Stimulated activated CD4-positive, alpha-beta T cell treated with anti-CD3 and anti-CD28 coated beads, Interleukin-12 subunit alpha, Interleukin-12 subunit beta, amount 100 ng/mL, for 48 hours (primary cell): ENCODE measurements around the gene SDK1.
A peak's percentile ranks its signal among the peaks of the same experiment; 100 is the strongest.

Experiments used
- DNase-seq, 3 donors: peaks; one replicate each; pipeline ENCODE4 v3.0.0-alpha.2; 2020; ENCODE audit warnings: low read depth in 2 of 3, low spot score in 1 of 3

Gene SDK1

GRCh38 chr7:3866277-3866676 is 565.2 kb downstream of the SDK1 start:
- DNase-seq = no peak

DNA sequence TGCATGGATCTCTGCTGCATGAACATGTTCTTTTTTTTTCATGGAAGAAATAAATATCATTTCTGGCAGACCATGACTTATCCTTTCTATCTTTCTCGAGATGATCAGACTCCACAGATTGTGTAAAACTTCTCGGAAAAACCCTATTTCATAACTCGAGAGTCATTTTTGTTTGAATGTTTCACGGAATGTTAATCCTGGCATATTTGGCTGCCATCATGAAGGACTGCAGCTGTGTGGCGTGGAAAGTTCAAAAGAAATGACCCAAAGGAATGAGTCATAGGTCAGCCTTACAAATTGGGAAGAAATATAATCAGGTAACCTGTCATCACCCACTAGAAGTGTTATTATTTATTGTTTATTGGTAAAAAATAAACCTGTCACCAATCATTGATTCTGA is 566.8 kb downstream of the SDK1 start:
- DNase-seq = no peak

DNA sequence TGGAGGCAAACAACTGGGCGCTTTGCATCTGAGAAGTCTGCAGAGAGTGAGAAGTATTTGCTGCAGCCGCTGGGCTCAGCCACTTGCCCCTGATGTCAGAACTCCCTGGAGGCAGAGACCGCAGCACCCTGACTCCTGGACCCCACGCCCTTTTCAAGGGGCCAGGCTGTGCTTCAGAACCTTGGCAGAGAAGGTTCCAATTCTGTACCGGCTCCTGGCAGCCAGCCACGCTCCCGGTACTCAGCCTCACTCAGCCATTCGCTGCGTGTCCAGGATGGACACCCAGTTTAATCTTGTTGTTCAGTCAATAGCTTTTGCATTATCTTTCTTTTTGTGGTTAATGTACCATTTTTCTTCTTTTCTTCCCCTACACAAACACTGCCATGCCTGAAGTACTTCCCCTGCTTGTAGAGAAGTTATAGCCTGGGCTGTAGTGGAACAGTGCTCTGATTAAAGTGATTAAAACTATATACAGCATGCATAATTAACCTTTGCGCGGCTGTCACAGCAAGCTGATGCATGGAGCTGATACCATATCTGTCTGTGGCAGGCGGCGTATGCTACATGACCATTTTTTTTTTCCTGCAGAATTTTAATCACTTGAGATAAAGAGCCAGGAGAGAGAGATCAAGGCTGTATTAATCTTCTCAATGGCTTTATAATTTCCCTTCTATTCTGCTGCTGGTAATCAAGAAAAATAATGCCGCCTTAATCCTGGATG is 578.5 kb downstream of the SDK1 start:
- no peak for DNase-seq

DNA sequence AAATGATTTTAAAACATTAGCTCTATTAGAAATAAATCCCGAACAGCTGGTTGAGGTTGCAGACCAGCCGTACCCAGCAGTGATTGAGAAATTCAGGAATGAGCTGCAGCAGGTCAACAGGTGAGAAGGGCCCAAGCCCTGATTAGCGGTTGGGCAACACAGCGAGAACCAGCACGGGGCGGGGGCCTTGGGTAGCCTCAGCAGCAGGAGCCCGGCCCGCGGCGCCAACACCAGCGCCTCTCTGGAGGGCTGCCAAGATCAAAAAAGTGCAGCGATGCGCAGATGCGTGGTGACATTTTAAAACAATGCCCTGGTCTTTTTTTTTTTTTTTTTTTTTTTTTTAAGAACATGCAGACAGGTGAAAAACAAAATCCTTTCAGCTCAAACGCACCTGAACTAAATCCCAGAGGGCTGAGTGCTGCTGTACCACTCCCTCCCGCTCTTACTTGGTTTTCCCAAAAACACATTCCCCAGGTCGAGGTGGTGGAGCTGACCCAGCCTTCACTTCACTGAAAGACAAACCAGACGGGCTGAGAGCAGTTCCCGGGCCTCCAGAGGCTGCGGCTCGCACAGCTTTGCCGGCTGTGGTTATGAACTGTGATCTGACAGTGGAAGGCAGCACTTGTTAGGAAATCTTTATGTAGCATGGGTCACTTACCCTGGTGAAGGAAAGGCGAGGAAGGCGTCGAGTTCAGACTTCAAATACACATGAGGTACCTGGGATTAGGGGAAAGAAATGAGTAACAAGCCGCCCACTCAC is 579.4 kb downstream of the SDK1 start:
- no peak for DNase-seq

- no peak for DNase-seq
These were observed 581.7 kb downstream of the SDK1 start for GRCh38 chr7:3882782-3883181.

DNA sequence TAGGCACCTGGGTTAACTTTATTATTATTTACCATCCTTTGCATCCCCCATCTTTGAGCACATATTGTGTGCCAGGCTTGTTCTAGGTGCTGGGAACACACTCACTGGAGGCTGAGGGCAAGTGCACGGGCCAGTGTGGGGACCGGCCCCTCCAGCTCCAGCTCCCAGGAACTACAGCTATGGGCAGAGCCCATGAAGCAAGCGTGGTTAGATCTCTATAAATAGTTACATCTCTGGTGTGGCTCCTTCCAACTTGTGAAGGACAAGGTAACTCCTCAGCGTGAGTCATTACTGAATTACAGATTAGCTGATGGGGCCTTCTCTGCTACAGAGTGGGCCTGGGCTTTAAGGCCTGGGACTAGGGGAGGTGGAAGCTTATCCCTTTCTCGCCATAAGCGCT is 583.5 kb downstream of the SDK1 start:
- DNase-seq = no peak

DNA sequence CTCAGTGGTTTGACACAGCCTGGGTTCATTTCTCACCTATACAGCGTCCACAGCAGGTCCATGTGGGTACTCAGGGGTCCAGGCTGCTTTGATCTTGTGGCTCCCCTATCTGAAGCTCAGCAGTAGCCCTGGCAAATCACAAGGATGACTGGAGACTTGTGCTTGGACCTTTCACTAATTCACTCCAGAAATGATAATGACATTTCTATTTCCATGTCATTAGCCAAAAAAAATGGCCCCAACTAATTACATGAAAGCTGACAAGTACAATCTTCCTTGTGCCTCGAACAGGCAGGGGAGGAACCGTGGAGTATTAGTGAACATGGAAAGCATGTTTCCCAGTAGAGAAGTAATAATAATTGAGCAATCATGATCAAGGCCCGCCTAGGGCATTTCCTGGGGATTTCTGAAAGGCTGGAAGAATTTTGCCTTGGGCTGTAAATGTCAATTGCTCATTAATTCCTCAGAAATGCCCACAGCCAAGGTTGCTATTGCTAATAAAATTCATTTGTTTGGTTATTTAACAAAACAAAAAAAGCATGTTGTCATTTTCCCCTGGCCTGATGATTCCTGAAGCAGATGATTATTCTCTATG is 586.1 kb downstream of the SDK1 start:
- no peak for DNase-seq

GRCh38 chr7:3888096-3888495 is 587.0 kb downstream of the SDK1 start:
- no peak for DNase-seq

DNA sequence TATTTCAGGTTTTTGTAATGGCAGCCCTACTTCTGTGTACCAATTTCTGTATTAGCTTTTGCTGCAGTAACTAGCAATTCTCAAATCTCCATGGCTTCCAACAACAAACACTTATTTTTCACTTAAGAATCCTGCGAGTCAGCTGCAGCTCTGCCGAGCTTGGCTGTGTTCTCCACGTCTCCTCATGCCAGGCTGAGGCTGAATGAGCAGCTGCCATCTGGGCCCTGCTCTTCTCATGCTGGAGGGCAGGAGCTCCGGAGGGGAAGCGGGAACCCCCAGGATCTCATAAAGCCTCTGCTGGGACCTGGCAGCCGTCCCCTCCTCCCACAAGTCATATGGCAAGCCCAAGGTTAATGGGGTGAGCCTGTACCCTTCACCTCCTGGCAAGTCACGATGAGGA is 591.1 kb downstream of the SDK1 start:
- no peak for DNase-seq

DNA sequence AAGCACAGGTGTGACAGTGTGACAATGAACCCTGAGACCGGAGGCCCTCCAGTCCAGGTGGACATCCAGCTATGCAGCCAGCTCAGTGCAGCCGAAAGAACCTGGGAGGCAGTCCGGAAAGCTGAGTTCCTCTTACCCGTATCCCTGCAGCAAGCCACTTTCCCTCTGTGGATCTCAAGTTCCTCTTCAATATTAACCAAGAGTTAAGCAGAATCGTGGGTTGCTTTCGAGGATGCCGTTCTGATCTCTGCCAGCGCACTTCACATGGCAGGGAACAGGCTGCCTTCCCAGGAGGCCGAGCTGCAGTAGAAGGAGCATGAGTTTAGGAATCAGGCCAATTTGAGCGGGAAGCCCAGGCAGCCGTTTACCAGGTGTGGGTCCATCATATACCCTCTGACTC is 591.6 kb downstream of the SDK1 start:
- DNase-seq = no peak

DNA sequence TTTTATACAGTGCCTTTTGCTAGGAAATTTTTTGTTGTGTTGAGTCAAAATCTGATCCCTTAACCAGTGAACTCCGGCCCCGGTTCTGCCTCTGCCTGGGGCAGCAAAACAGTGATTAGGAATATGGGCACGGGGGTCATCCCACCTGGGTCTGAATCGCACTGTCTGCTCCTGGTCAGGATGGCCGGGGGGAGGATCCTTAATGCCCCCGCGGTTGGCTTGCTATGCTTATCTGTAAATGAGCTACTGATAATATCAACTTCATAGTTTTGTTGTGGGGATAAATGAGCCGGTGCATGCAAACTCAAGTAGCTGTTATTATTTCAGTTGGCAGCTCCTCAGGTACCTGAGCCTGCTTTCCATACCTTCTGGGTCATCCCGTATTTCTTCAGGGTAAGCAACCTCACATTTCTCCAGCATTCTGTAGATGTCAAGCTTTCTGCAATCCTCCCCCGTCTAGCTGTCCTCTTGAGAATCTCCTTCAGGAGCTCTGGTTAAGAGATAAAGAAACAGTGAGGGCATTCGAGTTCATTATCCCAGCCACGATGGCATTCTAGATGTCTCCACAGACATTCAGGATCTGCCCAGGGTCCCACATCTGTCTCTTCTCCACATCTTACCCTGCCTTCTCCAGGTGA is 592.2 kb downstream of the SDK1 start:
- DNase-seq = no peak

DNA sequence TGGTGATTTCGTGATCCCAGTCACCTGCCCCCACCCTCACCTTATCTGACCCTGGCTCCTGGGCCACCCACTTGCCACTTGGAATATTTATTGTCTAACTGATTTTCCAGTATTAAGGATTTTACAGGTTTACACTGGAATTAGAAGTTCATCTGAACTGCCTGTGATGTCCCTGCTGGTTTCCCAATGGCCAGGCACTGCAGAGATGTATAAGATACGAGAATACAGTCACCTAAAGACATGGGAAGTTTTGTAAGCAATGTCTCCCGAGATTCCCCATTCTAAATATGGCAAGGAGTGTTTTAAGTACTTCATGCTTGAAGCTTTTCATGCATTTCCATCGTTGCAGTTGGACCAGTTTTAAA is 592.7 kb downstream of the SDK1 start:
- no peak for DNase-seq

DNA sequence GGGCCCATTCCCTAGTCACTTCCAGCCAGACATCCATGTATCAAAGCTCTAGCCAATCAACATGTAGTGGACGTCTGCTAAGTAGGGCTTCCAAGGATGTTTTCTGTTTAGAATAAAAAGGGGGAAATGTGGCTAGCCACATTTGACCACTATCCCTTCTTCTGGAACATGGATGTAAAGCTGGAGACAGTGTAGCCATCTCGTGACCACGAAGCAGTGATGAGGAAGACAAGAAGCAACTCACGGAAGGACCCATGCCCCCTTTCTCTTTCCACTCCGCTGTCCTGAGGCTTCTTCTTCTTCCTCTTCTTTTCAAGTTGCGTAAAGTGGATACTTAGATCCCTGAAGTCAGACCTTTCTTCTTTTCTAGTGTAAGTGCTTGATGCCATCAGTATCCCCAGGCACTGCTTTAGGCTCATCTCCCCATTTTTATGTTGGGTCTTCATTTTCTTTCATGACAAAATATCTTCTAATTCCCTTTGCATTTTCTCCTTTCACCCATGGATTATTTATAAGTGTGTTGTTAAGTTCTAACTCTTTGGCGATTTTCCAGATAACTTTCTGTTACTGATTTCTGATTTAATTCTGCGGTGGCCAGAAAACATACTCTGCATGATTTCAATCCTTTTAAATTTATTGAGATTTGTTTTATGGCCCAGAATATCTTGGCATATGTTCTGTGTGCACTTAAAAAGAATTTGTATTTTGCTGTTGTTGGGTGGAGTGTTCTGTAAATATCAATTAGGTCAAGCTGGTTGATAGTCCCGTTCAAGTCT is 594.5 kb downstream of the SDK1 start:
- no peak for DNase-seq

DNA sequence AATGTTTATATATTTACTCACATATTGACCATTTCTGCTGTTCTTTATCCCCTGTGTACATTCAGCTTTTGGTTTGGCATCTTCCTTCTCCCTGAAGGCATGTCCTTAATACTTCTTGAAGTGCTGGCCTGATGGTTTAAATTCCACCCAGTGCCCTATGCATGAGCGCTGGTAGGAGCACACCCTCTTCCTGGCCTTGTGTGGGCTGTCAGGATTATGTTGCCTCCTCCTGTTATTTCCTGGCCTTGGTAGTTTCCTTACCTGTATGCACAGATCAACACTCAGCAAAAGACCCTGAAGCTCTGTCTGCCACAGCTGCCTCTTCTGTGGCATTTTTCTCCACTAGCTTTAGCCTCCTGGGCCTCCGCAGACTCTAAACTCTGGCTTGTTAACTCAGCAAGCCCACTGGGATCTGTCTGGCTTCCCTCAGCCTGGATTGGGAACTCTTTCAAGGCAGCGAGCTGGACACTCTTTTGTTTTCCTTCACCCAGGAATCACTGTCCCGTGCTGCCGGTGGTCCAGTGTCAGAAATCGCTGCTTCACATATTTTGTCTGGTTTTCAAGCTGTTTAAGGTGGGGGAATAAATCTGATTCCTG is 595.2 kb downstream of the SDK1 start:
- no peak for DNase-seq

DNA sequence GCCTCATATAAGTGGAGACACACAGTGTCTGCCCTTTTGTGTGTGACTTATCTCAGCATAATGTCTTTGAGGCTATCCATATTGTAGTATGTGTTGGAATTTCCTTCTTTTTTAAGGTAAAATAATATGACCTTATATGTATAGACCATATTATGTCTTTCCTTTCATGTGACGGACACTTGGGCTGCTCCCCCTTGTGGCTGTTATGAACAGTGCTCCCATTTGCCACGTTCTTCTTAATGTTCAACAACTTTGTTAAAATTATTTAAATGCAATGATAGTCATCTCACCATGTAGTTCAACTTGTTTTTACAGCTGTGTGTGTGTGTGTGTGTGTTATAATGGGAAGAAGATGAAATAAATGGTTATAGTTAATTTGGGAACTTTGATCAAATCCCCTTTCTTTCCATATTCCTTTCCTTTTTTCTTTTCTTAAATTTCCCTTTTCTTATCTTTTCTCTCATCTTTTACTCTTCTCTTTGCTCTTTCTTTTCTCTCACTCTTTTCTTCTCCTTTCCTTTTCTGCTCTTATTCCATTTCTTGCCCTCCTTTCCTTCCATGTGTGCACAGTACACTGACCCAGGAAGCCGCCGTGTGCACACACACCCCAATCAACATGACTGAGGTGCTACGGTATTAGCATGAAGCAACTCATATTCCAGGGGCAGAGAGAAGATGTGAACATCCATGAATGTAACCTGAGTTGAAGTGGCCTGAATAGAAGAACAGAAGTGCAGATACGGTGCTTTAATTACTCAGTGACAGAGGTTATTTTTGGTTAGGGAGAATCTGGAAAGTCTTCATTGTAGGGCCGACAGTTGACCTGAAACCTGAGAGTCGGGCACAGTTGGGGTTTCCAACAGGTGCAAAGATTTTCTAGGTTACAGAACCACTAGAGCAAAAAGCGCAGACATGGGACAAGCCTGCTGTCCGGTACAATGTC is 596.6 kb downstream of the SDK1 start:
- DNase-seq = peak; percentile 22 to 45 (median 34)

DNA sequence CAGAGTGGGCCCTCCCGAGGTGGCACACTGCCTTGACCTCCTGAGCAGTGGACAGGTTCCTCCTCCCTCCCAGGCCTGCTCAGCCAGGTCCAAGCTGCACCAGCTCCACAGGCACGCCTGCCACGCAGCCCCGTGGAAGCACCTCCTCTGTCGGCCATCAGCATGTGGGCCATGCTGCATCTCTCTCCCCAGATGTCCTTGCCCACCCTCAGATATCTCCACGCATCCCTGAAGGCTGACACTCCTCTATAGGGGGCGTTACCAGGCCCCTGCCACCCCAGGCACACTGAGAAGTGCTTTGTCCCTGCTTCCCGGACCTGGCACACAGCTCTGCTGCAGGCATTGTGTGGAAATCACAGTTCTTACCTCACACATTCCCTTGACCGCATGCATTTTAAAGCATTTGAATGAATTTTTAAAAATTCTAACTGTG is 598.5 kb downstream of the SDK1 start:
- no peak for DNase-seq

DNA sequence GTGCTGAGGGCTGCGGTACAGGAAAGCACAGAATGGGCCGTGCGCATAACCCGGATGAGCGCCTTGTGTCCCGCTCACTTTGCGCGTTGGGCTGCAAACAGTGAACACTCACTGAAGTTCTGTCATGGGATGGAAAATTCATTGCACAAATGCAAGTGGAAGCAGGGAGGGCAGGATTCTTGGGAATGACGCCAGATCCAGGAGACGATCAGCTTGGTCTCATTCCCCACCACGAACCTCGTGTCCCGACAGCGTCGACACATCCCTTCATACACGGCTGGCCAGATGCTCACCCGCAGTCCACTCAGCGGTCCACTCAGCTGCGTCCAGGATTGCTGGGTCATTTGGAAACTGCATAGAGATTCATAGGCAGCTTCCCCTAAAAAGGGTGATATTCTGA is 607.1 kb downstream of the SDK1 start:
- no peak for DNase-seq

DNA sequence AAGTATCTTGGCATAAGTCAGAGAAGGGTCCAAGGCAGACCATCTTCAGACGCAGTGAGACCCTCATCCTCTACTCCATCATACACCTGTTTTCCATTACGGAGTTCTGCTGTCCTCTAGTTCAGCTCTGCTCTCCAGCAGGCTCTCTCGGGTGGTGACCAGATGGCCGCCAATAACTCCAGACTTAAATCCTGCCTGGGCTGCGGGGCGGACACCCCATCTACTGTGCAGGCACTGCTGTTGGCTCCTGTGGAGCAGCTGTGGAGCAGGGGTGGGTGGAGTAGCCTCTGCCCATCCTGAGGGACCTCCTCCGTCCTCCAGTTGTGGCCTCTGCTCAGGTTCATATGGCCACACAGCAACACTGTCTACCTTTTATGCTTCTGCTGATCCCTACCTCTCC is 608.1 kb downstream of the SDK1 start:
- no peak for DNase-seq

GRCh38 chr7:3910054-3910453 is 609.0 kb downstream of the SDK1 start:
- DNase-seq = no peak

GRCh38 chr7:3911685-3912084 is 610.6 kb downstream of the SDK1 start:
- DNase-seq = no peak
